Prostate gland (tissue), 2 donors: ENCODE data around the gene ITM2B. TPM values are rescaled to one million over a fixed set of nuclear protein-coding genes. Genes with fewer than 3 reads are reported as not detected.

Experiments
- DNase-seq: peaks from one replicate; pipeline ENCODE4 v3.0.0-alpha.2; 2019; ENCODE audit warnings: low spot score
- H3K27ac ChIP-seq, 2 donors: fragments of 200-600 bp; sonication (generic); 2 replicates each; pipeline ENCODE4 v1.5.1; 2017 to 2019
- H3K27me3 ChIP-seq: fragments of 200-600 bp; sonication (generic); replicated peaks from 2 replicates; pipeline ENCODE4 v1.5.1; 2019; ENCODE audit not compliant: insufficient read depth
- H3K36me3 ChIP-seq, 2 donors: fragments of 200-600 bp; sonication (generic); 1 replicate in 1 of 2; 2 replicates in 1 of 2; pipeline versions ENCODE4 v1.5.1 to v1.8.1; 2017 to 2019
- H3K4me1 ChIP-seq: fragments of 200-600 bp; sonication (generic); replicated peaks from 2 replicates; pipeline ENCODE4 v1.5.1; 2019
- H3K4me3 ChIP-seq, 2 donors: fragments of 200-600 bp; sonication (generic); 2 replicates each; pipeline ENCODE4 v1.5.1; 2017 to 2019
- H3K9me3 ChIP-seq: fragments of 200-600 bp; sonication (generic); 2 replicates; pipeline ENCODE4 v1.5.1; 2017
- CTCF ChIP-seq, 4 experiments: fragments of 200-600 bp in 2 of 4; fragments of 450-650 bp in 2 of 4; sonication (generic) in 2 of 4; IDR thresholded peaks; 1 replicate in 3 of 4; 2 replicates in 1 of 4; pipeline ENCODE4 v1.5.1; 2016 to 2019; ENCODE audit warnings: antibody characterized with exemption in 4 of 4, mild to moderate bottlenecking in 2 of 4, moderate library complexity in 2 of 4
- POLR2A ChIP-seq: fragments of 450-650 bp; IDR thresholded peaks from one replicate; pipeline ENCODE4 v1.6.1; 2016; ENCODE audit warnings: antibody characterized with exemption, mild to moderate bottlenecking
- POLR2AphosphoS5 ChIP-seq: sonication (generic); formaldehyde crosslinking; IDR thresholded peaks from one replicate; pipeline ENCODE4 v1.6.1; 2017; ENCODE audit warnings: antibody characterized with exemption
- WGBS: methylation state at CpG from one replicate; pipeline ENCODE4 v1.1.5; 2018; 5-methylcytosine and 5-hydroxymethylcytosine counted together
- intact Hi-C: fragments of 100-400 bp; cut with DNase I; formaldehyde crosslinking; loops from one replicate; pipeline ENCODE4 v1.14.2; 2022
- total RNA-seq, 2 donors: library from RNA; depleted of rRNA; stranded (reverse); fragments of >200 nt; gene quantifications; one replicate each; pipeline ENCODE4 v1.1.0, GENCODE V29; 2016

ITM2B gene
- total RNA-seq, 2 donors from 2014 or later, result 401 to 632 TPM

- no peaks in the 10 kb centered on the region for H3K9me3 ChIP-seq
- H3K27ac ChIP-seq, result no peak overlapping the region
- TF ChIP-seq POLR2AphosphoS5, result no peak
- TF ChIP-seq POLR2A, result no peak
- no peak for TF ChIP-seq CTCF (IDR thresholded peaks at IDR 0.05)
- H3K4me1 ChIP-seq, result no peaks in the 10 kb centered on the region
- 67% methylated on average over 4 of the region's 4 CpGs for WGBS
- H3K27me3 ChIP-seq, result no peaks in the 10 kb centered on the region
- no peak for DNase-seq
- intact Hi-C loops, result no loop called here
- no peak overlapping the region for H3K4me3 ChIP-seq
- no peaks in the 10 kb centered on the region for H3K36me3 ChIP-seq
Measured at GRCh38 chr13:48292650-48293049, 59.6 kb downstream of the ITM2B start.

GRCh38 chr13:48294653-48295052, 61.6 kb downstream of the ITM2B start:
- 94% methylated on average over 2 of the region's 2 CpGs for WGBS
- Histone ChIP-seq H3K4me3 (no peak overlapping the region), H3K4me1 (no peaks in the 10 kb centered on the region), H3K27ac (no peak overlapping the region), H3K36me3 (no peaks in the 10 kb centered on the region), H3K9me3 (no peaks in the 10 kb centered on the region), H3K27me3 (no peaks in the 10 kb centered on the region)
- no peak for DNase-seq
- intact Hi-C loops, result no loop called here
- TF ChIP-seq POLR2AphosphoS5, result no peak
- no peak for TF ChIP-seq POLR2A
- TF ChIP-seq CTCF (IDR thresholded peaks at IDR 0.05), result no peak

- no peaks in the 10 kb centered on the region for H3K4me1 ChIP-seq
- no peaks in the 10 kb centered on the region for H3K9me3 ChIP-seq
- intact Hi-C loops, result no loop called here
- TF ChIP-seq CTCF (IDR thresholded peaks at IDR 0.05) (no peak), POLR2A (no peak), POLR2AphosphoS5 (no peak)
- no peak overlapping the region for H3K4me3 ChIP-seq
- no peaks in the 10 kb centered on the region for H3K36me3 ChIP-seq
- DNase-seq, result no peak
- H3K27me3 ChIP-seq, result no peaks in the 10 kb centered on the region
- no peak overlapping the region for H3K27ac ChIP-seq
- WGBS, result 86% methylated on average over 1 of the region's 1 CpG
Measured at GRCh38 chr13:48295271-48295670, 62.3 kb downstream of the ITM2B start.

DNA sequence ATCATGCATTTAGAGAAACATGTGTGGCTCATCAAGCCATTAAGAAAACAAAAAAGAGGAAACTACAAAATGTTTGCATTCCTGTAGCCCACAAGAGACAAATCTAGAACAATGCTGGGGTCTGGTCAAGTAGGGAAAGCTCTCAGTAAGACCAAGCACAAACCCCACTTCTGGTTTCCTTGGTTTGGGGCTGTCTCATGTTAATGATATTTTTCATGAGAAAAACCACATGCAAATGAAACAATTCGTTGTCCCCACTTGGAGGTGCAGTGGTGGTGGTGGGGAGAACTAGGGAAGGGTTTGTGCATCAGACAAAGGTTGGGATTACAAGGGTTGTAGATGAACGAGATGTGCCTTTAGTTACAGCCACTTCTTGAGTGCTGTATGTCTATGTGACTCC, 63.5 kb downstream of the ITM2B start:
- no peaks in the 10 kb centered on the region for H3K36me3 ChIP-seq
- no peaks in the 10 kb centered on the region for H3K4me1 ChIP-seq
- H3K4me3 ChIP-seq, result no peak overlapping the region
- DNase-seq, result no peak
- no peaks in the 10 kb centered on the region for H3K9me3 ChIP-seq
- no peak overlapping the region for H3K27ac ChIP-seq
- intact Hi-C loops, result no loop called here
- 78% methylated on average over 2 of the region's 2 CpGs for WGBS
- H3K27me3 ChIP-seq, result no peaks in the 10 kb centered on the region
- no peak for TF ChIP-seq CTCF (IDR thresholded peaks at IDR 0.05)
- TF ChIP-seq POLR2A, result no peak
- TF ChIP-seq POLR2AphosphoS5, result no peak

DNA sequence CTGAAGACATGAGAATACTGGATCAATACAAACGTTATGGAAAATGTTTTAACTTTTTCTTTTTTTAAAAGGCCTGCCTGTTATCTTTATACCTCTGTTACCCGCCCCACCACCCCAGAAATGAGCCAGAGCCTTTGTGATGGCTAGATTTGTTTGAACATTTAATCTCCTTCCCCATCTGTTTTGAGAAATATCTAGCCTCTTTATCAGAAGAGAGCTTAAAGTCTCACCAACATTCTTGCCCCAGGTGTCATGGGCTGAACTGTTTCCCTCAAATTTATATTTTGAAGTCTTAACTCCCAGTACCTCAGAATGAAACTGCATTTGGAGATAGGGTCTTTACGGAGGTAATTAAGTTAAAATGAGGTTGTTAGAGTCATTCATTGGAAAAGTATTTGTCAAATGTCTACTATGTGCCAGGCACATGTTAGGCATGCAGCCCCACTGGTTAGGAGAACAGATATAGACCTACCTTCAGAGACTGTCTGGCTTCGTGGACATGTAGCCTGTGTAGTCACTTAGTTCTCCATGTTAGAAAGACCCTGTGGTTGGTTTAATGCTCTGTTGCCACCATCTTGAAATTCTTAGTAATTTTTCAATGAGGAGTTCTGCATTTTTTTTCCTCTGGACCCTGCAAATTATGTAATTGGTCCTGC, 64.3 kb downstream of the ITM2B start:
- Histone ChIP-seq H3K4me3 (no peak overlapping the region), H3K27me3 (no peaks in the 10 kb centered on the region), H3K9me3 (no peaks in the 10 kb centered on the region), H3K27ac (no peak overlapping the region), H3K4me1 (no peaks in the 10 kb centered on the region), H3K36me3 (no peaks in the 10 kb centered on the region)
- intact Hi-C loops, result no loop called here
- DNase-seq, result no peak
- no peak for TF ChIP-seq POLR2A
- TF ChIP-seq POLR2AphosphoS5, result no peak
- TF ChIP-seq CTCF (IDR thresholded peaks at IDR 0.05), result no peak
- WGBS, result 58% methylated on average over 4 of the region's 4 CpGs
